ENCODE results near the gene TXNDC5. TPM values are rescaled to one million over a fixed set of nuclear protein-coding genes. Genes with fewer than 3 reads are reported as not detected.

TXNDC5 gene
- total and polyA plus RNA-seq, 9 donors = 88.0 to 272 (median 107) TPM

DNA sequence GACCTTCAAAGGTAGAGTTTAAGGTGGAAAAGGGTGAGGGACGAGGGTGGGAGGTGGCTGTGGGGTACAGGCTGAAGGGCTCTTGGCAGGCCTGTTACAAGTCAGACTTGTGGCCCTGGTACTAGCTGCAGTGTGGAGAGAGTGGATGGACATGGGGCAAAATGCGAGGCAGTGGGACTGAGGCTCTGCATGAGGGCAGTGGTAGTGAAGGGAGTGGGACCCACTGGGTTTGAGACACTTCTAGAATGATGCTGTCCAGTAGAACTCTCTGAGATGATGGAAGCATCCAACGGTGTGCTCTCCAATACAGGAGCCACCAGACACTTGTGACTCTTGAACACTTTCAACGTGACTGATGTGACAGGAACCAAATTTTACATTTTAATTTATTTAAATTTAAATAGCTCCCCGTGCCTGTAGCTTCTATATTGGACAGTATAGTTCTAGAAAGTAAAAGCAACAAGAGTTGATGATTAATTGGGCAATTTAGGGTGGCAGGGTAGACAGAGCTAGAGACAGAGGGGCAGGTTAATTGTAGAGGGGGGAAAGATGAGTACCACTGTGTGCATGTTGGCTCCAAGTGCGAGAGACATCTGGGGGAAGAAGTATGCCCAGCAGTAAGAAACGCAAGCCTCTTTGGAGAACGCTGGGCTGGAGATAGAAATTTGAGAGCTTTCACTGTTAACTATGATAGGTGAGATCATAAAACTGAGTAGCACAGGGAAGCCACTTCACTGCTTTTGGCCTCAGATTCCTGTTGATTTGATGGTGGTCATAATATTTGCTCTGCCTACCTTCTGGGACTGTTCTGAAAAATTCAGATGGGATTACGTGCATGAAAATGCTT lies 77.5 kb downstream of the TXNDC5 start:
- WGBS, 3 donors = 51 to 63% (median 54%) methylated on average over 9 of the region's 9 CpGs
- intact Hi-C loops (cut with DNase I) = no loop called here
- no peak for DNase-seq

More for the DNA sequence above, 77.5 kb downstream of the TXNDC5 start:
- peaks cover 14% of the 10 kb centered on the region for H3K4me1 ChIP-seq (ENCODE audit: insufficient read depth)
- H3K27me3 ChIP-seq = no peaks in the 10 kb centered on the region
- no peaks in the 10 kb centered on the region for H3K9me3 ChIP-seq
- H3K27ac ChIP-seq = no peak overlapping the region
- H3K36me3 ChIP-seq = no peaks in the 10 kb centered on the region
- TF ChIP-seq EP300 (IDR thresholded peaks at IDR 0.05) (no peak), POLR2A (IDR thresholded peaks at IDR 0.05) (no peak)
- TF ChIP-seq, protein P1, sequence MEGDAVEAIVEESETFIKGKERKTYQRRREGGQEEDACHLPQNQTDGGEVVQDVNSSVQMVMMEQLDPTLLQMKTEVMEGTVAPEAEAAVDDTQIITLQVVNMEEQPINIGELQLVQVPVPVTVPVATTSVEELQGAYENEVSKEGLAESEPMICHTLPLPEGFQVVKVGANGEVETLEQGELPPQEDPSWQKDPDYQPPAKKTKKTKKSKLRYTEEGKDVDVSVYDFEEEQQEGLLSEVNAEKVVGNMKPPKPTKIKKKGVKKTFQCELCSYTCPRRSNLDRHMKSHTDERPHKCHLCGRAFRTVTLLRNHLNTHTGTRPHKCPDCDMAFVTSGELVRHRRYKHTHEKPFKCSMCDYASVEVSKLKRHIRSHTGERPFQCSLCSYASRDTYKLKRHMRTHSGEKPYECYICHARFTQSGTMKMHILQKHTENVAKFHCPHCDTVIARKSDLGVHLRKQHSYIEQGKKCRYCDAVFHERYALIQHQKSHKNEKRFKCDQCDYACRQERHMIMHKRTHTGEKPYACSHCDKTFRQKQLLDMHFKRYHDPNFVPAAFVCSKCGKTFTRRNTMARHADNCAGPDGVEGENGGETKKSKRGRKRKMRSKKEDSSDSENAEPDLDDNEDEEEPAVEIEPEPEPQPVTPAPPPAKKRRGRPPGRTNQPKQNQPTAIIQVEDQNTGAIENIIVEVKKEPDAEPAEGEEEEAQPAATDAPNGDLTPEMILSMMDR (IDR thresholded peaks at IDR 0.05) = no peak
- no peak overlapping the region for H3K4me3 ChIP-seq

Other genes starting within 250 kb of the TXNDC5 start
- 10 to 100 TPM in 2 of 7 donors, 1 to 10 TPM in 5; 3.4 to 15.9 (median 6.7) TPM for gene BMP6, start 184.7 kb downstream of the TXNDC5 start, total RNA-seq
- gene BMP6, start 184.7 kb downstream of the TXNDC5 start, polyA plus RNA-seq = 10 to 100 TPM; 24.9 to 28.1 TPM
- gene BLOC1S5, start 153.6 kb upstream of the TXNDC5 start, total RNA-seq = 10 to 100 TPM in 6 of 7 donors, 1 to 10 TPM in 1; 9.7 to 21.5 (median 15.4) TPM
- gene BLOC1S5, start 153.6 kb upstream of the TXNDC5 start, polyA plus RNA-seq = 10 to 100 TPM in 1 of 2 donors, 1 to 10 TPM in 1; 8.8 to 20.3 TPM
- 10 to 100 TPM; 13.1 to 30.1 (median 19.9) TPM for gene EEF1E1, start 191.8 kb upstream of the TXNDC5 start, total RNA-seq
- 10 to 100 TPM; 17.9 to 22.8 TPM for gene EEF1E1, start 191.8 kb upstream of the TXNDC5 start, polyA plus RNA-seq